Mammary epithelial cell (primary cell): ENCODE results near the gene GPR26.
"Not testable (repeated sequence)": the region's sequence is repeated elsewhere in the genome, so short reads cannot be mapped to it uniquely, and the experiment has no call there.

Experiments used
- EZH2 ChIP-seq: IDR thresholded peaks from 2 replicates; pipeline ENCODE4 v1.6.1; 2012; ENCODE audit warnings: low read length, inconsistent platforms, borderline replicate concordance
- TF ChIP-seq, protein P1 (sequence below), 2 donors: IDR thresholded peaks in 1 of 2; conservative IDR thresholded peaks in 1 of 2; 2 replicates each; pipeline ENCODE4 v1.5.1; 2011 to 2012; ENCODE audit warnings: inconsistent platforms in 2 of 2, low read length in 2 of 2, mild to moderate bottlenecking in 2 of 2, control low read depth in 1 of 2, low read depth in 1 of 2; ENCODE audit not compliant: insufficient read depth in 1 of 2; ENCODE audit errors: extremely low read depth in 1 of 2

DNA sequence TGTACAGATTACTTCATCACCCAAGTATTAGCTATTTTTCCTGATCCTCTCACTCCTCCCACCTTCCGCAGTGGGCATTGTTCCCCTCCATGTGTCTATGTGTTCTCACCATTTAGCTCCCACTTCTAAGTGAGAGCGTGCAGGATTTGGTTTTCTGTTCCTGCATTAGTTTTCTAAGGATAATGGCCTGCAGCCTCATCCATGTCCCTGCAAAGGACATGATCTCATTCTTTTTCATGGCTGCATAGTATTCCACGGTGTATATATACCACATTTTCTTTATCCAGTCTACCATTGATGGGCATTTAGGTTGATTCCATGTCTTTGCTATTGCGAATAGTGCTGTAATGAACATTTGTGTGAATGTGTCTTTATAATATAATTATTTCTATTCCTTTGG, 70.8 kb downstream of the GPR26 start:
- TF ChIP-seq, protein P1, sequence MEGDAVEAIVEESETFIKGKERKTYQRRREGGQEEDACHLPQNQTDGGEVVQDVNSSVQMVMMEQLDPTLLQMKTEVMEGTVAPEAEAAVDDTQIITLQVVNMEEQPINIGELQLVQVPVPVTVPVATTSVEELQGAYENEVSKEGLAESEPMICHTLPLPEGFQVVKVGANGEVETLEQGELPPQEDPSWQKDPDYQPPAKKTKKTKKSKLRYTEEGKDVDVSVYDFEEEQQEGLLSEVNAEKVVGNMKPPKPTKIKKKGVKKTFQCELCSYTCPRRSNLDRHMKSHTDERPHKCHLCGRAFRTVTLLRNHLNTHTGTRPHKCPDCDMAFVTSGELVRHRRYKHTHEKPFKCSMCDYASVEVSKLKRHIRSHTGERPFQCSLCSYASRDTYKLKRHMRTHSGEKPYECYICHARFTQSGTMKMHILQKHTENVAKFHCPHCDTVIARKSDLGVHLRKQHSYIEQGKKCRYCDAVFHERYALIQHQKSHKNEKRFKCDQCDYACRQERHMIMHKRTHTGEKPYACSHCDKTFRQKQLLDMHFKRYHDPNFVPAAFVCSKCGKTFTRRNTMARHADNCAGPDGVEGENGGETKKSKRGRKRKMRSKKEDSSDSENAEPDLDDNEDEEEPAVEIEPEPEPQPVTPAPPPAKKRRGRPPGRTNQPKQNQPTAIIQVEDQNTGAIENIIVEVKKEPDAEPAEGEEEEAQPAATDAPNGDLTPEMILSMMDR (conservative IDR thresholded peaks at IDR 0.05 in 1 of 2, IDR thresholded peaks at IDR 0.05 in 1 of 2; ENCODE audit: extremely low read depth in 1 of 2, insufficient read depth in 1 of 2, low read depth in 1 of 2, low read length in 2 of 2), result not testable (repeated sequence)
- not testable (repeated sequence) for TF ChIP-seq EZH2
